ENCODE measurements around the gene SLC6A19.

The SLC6A19 gene

GRCh38 chr5:1197876-1198666 lies 3.3 kb upstream of the SLC6A19 start:
- DNase-seq, result no peak

DNA sequence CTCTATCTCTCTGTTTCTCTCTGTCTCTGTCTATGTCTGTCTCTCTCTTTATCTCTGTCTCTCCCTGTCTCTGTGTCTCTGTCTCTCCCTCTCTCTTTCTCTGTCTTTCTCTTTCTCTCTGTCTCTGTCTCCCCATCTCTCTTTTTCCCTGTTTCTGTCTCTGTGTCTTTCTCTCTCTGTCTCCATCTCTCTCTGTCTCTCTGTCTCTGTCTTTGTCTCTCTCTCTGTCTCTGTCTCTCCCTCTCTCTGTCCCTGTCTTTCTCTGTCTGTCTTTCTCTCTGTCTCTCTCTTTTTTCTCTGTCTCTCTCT lies 2.1 kb upstream of the SLC6A19 start:
- no peak for DNase-seq

DNA sequence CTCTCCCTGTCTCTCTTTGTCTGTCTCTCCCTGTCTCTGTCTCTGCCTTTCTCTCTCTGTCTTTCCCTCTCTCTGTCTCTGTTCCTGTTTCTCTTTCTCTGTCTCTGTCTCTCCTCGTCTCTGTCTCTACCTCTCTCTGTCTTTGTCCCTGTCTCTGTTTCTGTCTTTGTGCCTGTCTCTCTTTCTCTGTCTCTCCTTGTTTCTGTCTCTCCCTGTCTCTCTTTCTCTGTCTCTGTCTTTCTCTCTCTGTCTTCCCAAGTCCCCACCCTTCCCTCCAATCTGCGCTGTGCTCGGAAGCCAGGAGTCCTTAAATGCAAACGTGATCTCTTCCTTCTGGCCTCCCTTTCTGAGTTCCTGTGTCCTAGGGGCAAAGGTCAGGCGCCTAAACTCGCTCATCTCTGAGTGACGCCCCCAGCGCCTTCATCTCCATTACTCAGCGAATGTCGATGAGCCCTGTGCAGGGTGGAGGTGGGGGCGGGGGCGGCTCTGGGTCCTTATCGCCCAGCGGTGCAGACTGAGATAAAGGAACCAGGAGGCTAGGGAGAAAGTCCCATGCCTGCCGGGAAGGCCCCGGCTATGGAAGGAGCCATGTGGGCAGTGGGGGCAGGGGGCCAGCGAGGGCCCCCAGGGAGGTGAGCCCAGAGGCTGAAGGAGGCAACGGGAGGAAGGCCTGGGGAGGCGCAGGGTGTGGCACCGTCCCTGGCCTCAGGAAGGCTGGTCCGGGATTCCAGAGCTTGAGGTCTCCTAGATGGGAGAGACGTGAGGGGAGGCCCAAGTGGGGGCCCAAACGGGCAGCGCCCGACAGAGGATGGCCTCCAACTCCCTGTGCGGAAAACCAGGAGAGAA lies 1.5 kb upstream of the SLC6A19 start:
- no peak for DNase-seq

- DNase-seq, result no peak
These were observed 684 bp upstream of the SLC6A19 start for GRCh38 chr5:1200495-1201326.

GRCh38 chr5:1202026-1202797 lies 817 bp downstream of the SLC6A19 start:
- DNase-seq, result no peak

- DNase-seq, result no peak
These were observed 1.4 kb downstream of the SLC6A19 start for GRCh38 chr5:1202798-1203185.

DNA sequence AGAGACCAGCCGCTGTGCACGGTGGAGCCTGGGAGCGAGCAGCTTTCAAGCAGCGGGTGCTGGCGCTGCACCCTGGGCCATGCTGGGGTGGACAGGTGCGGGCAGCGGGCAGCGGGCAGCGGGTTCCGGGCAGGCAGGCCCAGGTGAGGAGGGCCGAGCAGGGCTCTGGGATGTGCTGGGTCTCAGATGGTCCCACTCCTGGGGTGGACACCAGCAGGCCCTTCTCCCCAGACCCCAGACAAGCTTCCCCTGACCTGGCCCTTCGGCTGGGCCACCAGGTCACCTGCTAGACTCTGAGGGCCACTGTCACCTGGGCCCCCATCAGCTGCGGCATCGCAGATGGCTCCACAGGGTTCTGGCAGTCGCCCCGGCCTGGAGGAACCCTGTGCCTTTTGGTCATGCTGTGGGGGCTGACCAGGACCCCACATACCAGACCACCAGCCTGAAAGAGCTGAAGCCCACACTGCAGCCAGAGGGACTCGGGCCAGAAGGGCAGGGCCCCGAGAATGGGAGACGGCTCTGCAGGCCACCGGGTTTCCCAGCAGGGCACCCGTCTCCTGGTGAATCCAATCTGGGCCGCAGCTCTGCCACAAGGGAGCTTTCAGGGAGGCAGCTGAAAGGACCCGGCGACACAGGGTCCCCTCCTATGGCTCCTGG lies 2.0 kb downstream of the SLC6A19 start:
- DNase-seq, result no peak

DNA sequence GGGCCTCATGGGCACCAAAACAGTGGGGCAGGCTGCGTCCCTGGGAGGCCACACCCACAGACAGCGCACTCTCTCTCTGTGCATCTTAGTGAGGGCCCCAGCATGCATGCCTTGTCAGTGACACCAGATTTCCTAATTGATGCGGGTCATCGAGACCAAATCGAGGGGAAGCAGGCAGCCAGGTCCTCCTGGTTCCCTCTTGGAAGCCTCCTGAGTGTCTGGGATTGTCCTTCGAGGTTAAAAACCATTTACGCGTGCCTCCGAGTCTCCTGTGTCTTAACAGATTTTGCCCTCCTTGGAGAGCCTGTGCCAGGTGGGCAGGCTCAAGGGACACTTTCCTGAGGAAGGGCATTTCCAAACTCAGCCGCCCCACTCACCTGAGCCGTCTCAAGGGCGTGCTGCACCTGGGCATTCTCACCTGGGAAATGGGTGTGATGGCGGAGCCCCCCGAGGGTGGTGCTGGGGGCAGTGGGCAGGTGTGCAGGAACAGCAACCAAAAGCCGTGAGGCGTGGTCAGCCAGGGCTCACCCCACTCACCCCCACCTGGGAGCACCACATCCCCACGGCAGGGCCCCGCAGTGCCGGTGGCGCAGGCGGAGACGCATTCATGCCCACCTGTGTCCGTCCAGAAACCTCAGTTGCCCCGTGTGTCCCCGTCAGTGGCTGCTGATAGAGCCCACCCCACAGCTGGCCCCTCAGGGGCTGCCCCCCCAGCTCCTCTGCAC lies 2.7 kb downstream of the SLC6A19 start:
- no peak for DNase-seq

- DNase-seq, result no peak
These were observed 3.4 kb downstream of the SLC6A19 start for GRCh38 chr5:1204693-1205242.

- DNase-seq, result no peak
These were observed 4.1 kb downstream of the SLC6A19 start for GRCh38 chr5:1205255-1206180.

DNA sequence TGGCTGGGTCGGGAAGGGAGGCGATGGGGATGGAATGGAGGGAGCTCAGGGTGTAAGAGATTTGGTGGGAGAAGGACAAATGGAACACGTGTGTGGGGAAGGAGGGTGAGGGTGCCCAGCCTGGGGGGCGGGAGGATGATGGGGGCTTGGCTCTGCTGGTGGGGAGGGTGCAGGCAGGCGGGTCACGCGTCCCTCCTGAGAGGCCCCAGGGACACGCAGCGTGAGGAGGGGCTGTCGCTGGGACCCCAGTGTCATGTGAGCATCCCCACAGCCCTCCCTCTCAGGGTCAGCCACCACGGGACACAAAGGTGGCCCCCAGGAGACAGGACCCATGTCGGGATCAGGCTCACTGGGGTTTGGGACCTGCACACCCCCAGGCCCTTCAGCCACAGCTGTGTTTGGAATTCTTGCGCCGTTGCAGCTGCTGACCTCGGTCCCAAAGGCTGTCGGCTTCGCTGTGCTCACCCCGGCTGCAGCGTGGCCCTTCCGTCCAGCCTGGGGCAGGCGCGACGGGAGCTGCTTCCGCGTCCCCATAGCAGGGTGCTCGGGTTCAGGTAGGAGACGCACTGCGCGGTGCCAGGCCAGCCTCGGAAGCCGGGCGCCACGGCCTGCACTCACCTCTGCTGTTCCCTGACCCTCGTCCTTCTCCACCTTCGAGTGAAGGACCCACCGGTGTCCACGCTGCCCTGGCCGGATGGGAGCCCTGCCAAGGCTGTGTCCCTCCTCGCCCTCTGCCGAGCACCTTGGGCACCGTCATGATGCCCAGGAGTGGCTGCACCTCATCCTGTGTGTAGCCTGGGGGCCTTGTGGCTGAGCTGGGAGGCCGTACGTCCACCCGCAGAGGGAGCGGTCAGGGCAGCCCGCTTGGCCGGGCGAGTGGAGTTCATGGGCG lies 5.4 kb downstream of the SLC6A19 start:
- no peak for DNase-seq

DNA sequence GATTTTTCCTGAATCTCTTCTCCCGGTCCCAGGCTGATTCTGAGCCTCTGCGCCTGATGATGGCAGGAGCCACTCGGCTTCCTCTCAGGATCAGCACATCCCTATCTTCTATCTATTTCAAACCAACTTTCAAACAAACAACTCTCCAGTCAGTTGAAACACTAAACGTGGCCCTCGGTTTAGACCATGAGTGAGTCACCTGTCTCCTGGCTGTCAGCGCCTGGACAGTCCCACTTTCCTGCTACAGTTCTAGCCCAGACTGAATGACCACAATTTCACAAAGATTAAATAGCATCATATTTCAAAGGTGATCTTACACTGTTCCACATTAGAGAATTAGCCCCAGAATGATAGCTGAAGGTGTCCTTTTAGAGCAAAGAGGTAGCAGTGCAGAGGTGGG lies 6.2 kb downstream of the SLC6A19 start:
- DNase-seq, result no peak

DNA sequence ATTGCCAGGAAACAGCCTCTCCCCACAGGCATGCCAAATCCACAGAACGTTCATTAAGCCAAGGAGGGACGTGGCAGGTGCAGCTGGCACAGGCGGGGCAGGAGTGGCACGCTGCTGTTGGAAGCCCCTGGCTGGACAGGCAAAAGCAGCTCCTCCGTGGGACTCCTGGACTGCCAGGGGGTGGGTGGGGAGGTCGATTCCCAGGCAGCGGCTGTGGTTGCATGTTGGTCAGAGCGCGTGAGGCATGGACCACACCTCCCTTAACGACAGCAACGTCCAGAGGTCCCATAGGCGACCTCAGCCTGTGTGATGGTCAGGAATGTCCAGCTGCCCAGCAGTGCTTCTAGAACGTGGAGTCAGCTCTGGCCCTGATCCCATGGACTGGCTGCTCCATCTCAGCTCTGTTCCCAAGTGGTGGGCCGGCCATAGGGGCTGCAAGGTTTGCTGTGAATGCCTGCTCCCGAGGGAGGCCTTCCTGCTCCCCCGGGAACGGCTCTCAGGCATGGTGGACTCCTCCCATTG lies 6.9 kb downstream of the SLC6A19 start:
- no peak for DNase-seq

GRCh38 chr5:1208743-1209488 lies 7.5 kb downstream of the SLC6A19 start:
- DNase-seq, result no peak

- DNase-seq, result no peak
These were observed 8.1 kb downstream of the SLC6A19 start for GRCh38 chr5:1209489-1209852.

GRCh38 chr5:1209896-1210776 lies 8.7 kb downstream of the SLC6A19 start:
- no peak for DNase-seq

- DNase-seq, result no peak
These were observed 9.4 kb downstream of the SLC6A19 start for GRCh38 chr5:1210832-1211251.
